T-cell (primary cell): ENCODE results near the gene KCNK15. TPM values are rescaled to one million over a fixed set of nuclear protein-coding genes. Genes with fewer than 3 reads are reported as not detected.

ENCODE experiments used
- ATAC-seq, 4 experiments: fragments of 200-7000 bp in 3 of 4; fragments of 150-1000 bp in 1 of 4; cut with Tn5 transposase; replicated peaks in 1 of 4; 1 replicate in 3 of 4; 2 replicates in 1 of 4; pipeline ENCODE4 v1.10.0; 2021; ENCODE audit warnings: moderate library complexity in 3 of 4, mild to moderate bottlenecking in 2 of 4, moderate number of reproducible peaks in 1 of 4
- CTCF ChIA-PET, 2 donors: fragments of 300-600 bp; sonication (Branson Sonifier 250); formaldehyde crosslinking; loops; one replicate each; lab custom pipeline; 2022; ENCODE audit warnings: antibody characterized with exemption in 2 of 2; lab: Charles Lee
- POLR2A ChIA-PET, 2 donors: fragments of 300-600 bp; sonication (Branson Sonifier 250); formaldehyde crosslinking; loops; one replicate each; lab custom pipeline; 2022; ENCODE audit warnings: antibody characterized with exemption in 2 of 2; lab: Charles Lee
- DNase-seq, 35 experiments: peaks; one replicate each; pipeline versions ENCODE4 v3.0.0 to v3.0.0-alpha.2; 2013 to 2023
- H3K27ac ChIP-seq: one replicate; pipeline ENCODE4 v1.5.1; 2013; ENCODE audit warnings: low read length
- H3K27me3 ChIP-seq, 2 experiments: replicated peaks in 1 of 2; 1 replicate in 1 of 2; 2 replicates in 1 of 2; pipeline versions ENCODE4 v1.6.1 to v1.7.0; 2013; ENCODE audit warnings: low read length in 1 of 2, mixed read lengths in 1 of 2; ENCODE audit not compliant: control insufficient read depth in 2 of 2, insufficient read depth in 2 of 2; ENCODE audit errors: extremely low read depth in 1 of 2
- H3K36me3 ChIP-seq, 2 donors: 1 replicate in 1 of 2; 2 replicates in 1 of 2; pipeline versions ENCODE4 v1.6.1 to v1.7.0; 2013; ENCODE audit warnings: low read length in 1 of 2; ENCODE audit not compliant: control insufficient read depth in 2 of 2, insufficient read depth in 1 of 2; ENCODE audit errors: extremely low read depth in 1 of 2
- H3K4me1 ChIP-seq, 2 experiments: 1 replicate in 1 of 2; 2 replicates in 1 of 2; pipeline versions ENCODE4 v1.6.1 to v1.7.0; 2013; ENCODE audit warnings: low read length in 2 of 2, mixed read lengths in 1 of 2; ENCODE audit not compliant: insufficient read depth in 2 of 2, control insufficient read depth in 1 of 2; ENCODE audit errors: extremely low read depth in 1 of 2
- H3K4me3 ChIP-seq, 2 donors: 1 replicate in 1 of 2; 2 replicates in 1 of 2; pipeline versions ENCODE4 v1.5.1 to v1.7.0; 2013; ENCODE audit warnings: mild to moderate bottlenecking in 2 of 2, low read length in 1 of 2, moderate library complexity in 1 of 2; ENCODE audit not compliant: control insufficient read depth in 1 of 2; ENCODE audit errors: extremely low read depth in 1 of 2
- H3K9me3 ChIP-seq: 2 replicates; pipeline ENCODE4 v1.7.0; 2013
- H3K27ac Mint-ChIP-seq, 2 donors: one replicate each; pipeline ENCODE4 v1.8.0; 2020 to 2021; ENCODE audit warnings: mild to moderate bottlenecking in 2 of 2, mixed read lengths in 2 of 2
- H3K27me3 Mint-ChIP-seq, 2 donors: one replicate each; pipeline ENCODE4 v1.8.0; 2021 to 2022; ENCODE audit warnings: mixed read lengths in 2 of 2
- H3K36me3 Mint-ChIP-seq: one replicate; pipeline ENCODE4 v1.8.0; 2021; ENCODE audit warnings: mixed read lengths
- H3K4me1 Mint-ChIP-seq, 3 donors: one replicate each; pipeline ENCODE4 v1.8.0; 2020 to 2022; ENCODE audit warnings: mixed read lengths in 3 of 3, mild to moderate bottlenecking in 1 of 3
- H3K4me3 Mint-ChIP-seq, 3 donors: one replicate each; pipeline ENCODE4 v1.8.0; 2020 to 2022; ENCODE audit warnings: mild to moderate bottlenecking in 3 of 3, mixed read lengths in 3 of 3, moderate library complexity in 3 of 3
- H3K9me3 Mint-ChIP-seq, 3 donors: one replicate each; pipeline ENCODE4 v1.8.0; 2020 to 2022; ENCODE audit warnings: mixed read lengths in 3 of 3
- WGBS: methylation state at CpG from one replicate; pipeline ENCODE4 v1.1.5; 2013; ENCODE audit warnings: missing lambda C conversion rate; ENCODE audit not compliant: insufficient coverage; 5-methylcytosine and 5-hydroxymethylcytosine counted together
- total RNA-seq, 35 experiments: library from RNA in 6 of 35; stranded (reverse) in 6 of 35; fragments of 120-200 nt in 1 of 35; gene quantifications; one replicate each; pipeline versions ENCODE4 v1.2.1 to v1.2.4 and lab custom pipeline; 2013 to 2026

KCNK15 gene
- total RNA-seq, 5 donors from 2014 or later (not counting 1 experiment from before 2014, with no cell fraction given) = 0.13 TPM; not detected in 4

DNA sequence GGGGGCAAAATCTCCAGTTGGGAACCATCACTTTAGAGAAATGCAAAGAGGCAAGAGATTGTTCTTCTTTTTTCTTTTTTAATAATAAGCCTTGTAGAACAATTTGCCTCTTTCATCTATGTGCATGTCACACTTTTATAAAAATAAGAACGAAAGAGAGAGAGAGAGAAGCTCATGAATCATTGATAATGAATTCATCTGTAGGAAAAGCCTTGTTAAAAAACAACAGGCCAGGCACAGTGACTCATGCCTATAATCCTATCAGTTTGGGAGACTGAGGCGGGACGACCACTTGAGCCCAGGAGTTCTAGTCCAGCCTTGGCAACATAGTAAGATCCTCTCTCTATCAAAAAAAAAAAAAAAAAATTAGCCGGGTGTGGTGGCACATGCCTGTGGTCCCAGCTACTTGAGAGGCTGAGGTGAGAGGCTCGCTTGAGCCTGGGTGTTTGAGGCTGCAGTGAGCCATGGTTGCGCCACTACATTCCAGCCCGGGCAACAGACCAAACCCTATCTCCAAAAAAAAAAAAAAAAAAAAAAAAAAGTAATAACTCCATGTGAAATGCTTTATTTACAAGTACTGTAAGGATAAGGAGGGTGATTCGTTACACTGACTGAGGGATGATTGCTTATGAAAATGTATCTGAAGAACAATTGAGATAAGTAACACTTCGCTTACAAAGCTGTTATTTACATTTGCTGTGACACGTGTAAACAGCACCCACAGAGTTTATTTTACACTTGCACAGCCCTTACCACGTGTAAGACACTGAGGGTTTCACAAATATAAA is 24.5 kb upstream of the KCNK15 start:
- POLR2A ChIA-PET = no interaction called here
- H3K27ac ChIP-seq = no peak overlapping the region
- no peak for DNase-seq
- no CpG with 5 or more reads among the region's 11 CpGs for WGBS
- H3K9me3 ChIP-seq = no peaks in the 10 kb centered on the region
- Mint-ChIP-seq H3K4me3 (no peak overlapping the region), H3K4me1 (no peaks in the 10 kb centered on the region), H3K9me3 (no peaks in the 10 kb centered on the region), H3K27ac (no peak overlapping the region), H3K27me3 (no peaks in the 10 kb centered on the region), H3K36me3 (no peaks in the 10 kb centered on the region)
- H3K27me3 ChIP-seq = peaks cover 0 to 3% of the 10 kb centered on the region in 2 experiments
- no peak overlapping the region for H3K4me3 ChIP-seq
- CTCF ChIA-PET = interaction anchor here in 1 of 2 donors (0.7 kb wide), 1 partner anchor 324 kb away, joined by 3 read pairs; no protein-coding TSS in a partner anchor
- H3K4me1 ChIP-seq = no peaks in the 10 kb centered on the region
- no peaks in the 10 kb centered on the region for H3K36me3 ChIP-seq
- ATAC-seq = no peak

DNA sequence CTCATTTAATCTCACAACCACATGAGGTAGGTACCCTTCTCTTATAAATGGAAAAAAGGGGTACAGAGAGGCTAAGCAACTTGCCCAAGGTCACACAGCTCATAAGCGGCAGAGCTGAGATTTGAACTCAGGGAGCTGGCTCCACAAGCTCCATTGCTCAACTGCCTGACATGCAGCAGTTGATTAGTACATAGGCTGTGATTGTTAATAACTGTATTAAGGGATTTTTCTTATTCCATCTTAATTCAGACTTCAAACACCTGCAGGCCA is 23.9 kb upstream of the KCNK15 start:
- ATAC-seq (no peak), DNase-seq (no peak)
- Histone ChIP-seq H3K27me3 (no peaks in the 10 kb centered on the region), H3K36me3 (no peaks in the 10 kb centered on the region), H3K4me3 (no peak overlapping the region), H3K9me3 (no peaks in the 10 kb centered on the region), H3K4me1 (no peaks in the 10 kb centered on the region), H3K27ac (no peak overlapping the region)
- Mint-ChIP-seq H3K27ac (no peak overlapping the region), H3K4me3 (no peak overlapping the region), H3K9me3 (no peaks in the 10 kb centered on the region), H3K36me3 (no peaks in the 10 kb centered on the region), H3K27me3 (no peaks in the 10 kb centered on the region), H3K4me1 (no peaks in the 10 kb centered on the region)
- CTCF ChIA-PET = no interaction called here
- WGBS = no CpG with 5 or more reads among the region's 1 CpG
- POLR2A ChIA-PET = no interaction called here

DNA sequence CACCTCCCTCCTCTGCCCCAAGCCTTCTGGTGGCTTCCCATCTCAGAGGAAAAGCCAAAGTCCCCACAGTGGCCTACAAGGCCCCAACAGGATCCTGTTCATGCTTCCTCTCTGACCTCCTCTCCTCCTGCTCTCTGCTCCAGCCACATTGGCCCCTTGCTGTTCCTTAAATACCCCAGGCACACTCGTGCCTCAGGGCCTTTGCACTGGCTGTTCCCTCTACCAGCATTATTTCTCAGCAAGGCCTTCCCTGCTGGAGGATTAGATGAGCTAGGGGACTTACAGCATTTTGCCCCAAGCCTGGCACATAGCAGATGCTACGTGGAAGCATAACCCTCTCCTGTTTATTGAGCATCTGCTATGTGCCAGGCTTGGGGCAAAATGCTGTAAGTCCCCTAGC is 22.7 kb upstream of the KCNK15 start:
- Histone ChIP-seq H3K27me3 (peaks cover 0 to 4% of the 10 kb centered on the region in 2 experiments), H3K36me3 (no peaks in the 10 kb centered on the region), H3K4me1 (no peaks in the 10 kb centered on the region), H3K27ac (no peak overlapping the region), H3K4me3 (no peak overlapping the region), H3K9me3 (no peaks in the 10 kb centered on the region)
- H3K4me3 Mint-ChIP-seq = no peak overlapping the region
- ChIA-PET CTCF (no interaction called here), POLR2A (no interaction called here)
- DNase-seq (no peak), ATAC-seq (no peak)
- no peaks in the 10 kb centered on the region for H3K36me3 Mint-ChIP-seq
- no peaks in the 10 kb centered on the region for H3K27me3 Mint-ChIP-seq
- 80% methylated on average over 1 of the region's 2 CpGs for WGBS
- H3K9me3 Mint-ChIP-seq = no peaks in the 10 kb centered on the region
- H3K27ac Mint-ChIP-seq = no peak overlapping the region
- no peaks in the 10 kb centered on the region for H3K4me1 Mint-ChIP-seq

DNA sequence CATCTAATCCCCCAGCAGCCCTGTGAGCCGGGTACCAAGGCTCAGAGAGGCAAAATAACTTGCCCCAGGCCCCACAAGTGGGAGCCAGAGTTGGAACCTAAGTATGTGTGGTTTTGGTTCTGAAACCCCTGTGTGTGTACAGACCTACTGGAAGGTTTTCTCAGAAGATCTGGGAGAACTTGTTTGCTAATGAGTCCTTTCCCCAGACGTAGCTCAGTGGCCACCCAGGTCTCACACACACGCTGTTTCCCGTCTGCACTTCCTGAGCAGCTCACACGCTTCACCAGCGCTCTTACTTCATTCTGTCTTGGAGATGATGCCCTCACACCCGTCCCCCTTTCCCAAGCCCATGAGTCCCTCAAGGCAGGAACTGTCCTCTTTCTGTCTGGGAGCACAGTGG is 22.3 kb upstream of the KCNK15 start:
- Mint-ChIP-seq H3K27me3 (no peaks in the 10 kb centered on the region), H3K9me3 (no peaks in the 10 kb centered on the region), H3K36me3 (no peaks in the 10 kb centered on the region), H3K4me1 (no peaks in the 10 kb centered on the region), H3K4me3 (no peak overlapping the region), H3K27ac (no peak overlapping the region)
- Histone ChIP-seq H3K27ac (no peak overlapping the region), H3K9me3 (no peaks in the 10 kb centered on the region), H3K27me3 (peaks cover 0 to 4% of the 10 kb centered on the region in 2 experiments), H3K4me3 (no peak overlapping the region), H3K4me1 (no peaks in the 10 kb centered on the region), H3K36me3 (no peaks in the 10 kb centered on the region)
- WGBS = 63% methylated on average over 5 of the region's 7 CpGs
- ATAC-seq (no peak), DNase-seq (no peak)
- ChIA-PET CTCF (no interaction called here), POLR2A (no interaction called here)

DNA sequence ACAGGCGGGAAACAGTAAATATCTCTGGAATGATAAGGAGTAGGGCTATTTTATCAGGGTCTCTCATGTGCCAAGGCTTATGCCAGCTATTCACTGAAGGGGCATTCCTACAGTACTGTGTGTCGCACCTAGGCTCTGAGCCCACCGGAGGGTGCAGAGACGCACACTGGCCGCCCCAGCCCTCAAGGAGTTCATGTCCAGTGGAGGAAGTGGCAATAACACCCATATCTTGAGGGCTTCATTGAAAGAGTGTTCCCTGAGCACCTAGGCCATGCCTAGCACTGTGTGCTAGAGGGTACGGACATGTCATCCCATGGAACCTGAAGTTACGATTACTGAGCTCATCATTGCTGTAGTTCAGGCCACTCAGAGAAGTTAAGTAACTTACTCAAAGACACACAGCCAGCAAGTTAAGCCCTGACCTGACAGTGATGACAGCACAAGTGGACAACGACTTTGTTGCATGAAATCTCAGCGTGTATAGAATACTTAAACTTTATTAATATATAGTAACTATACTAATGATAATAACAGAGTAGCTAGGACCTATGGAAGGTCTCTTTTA is 21.8 kb upstream of the KCNK15 start:
- H3K4me1 Mint-ChIP-seq = no peaks in the 10 kb centered on the region
- H3K9me3 Mint-ChIP-seq = no peaks in the 10 kb centered on the region
- Histone ChIP-seq H3K27me3 (peaks cover 0 to 4% of the 10 kb centered on the region in 2 experiments), H3K9me3 (no peaks in the 10 kb centered on the region), H3K4me1 (no peaks in the 10 kb centered on the region), H3K27ac (no peak overlapping the region), H3K4me3 (no peak overlapping the region), H3K36me3 (no peaks in the 10 kb centered on the region)
- H3K27ac Mint-ChIP-seq = no peak overlapping the region
- ChIA-PET CTCF (no interaction called here), POLR2A (no interaction called here)
- H3K4me3 Mint-ChIP-seq = no peak overlapping the region
- ATAC-seq (no peak), DNase-seq (no peak)
- no peaks in the 10 kb centered on the region for H3K36me3 Mint-ChIP-seq
- H3K27me3 Mint-ChIP-seq = no peaks in the 10 kb centered on the region
- WGBS = 96% methylated on average over 7 of the region's 9 CpGs

DNA sequence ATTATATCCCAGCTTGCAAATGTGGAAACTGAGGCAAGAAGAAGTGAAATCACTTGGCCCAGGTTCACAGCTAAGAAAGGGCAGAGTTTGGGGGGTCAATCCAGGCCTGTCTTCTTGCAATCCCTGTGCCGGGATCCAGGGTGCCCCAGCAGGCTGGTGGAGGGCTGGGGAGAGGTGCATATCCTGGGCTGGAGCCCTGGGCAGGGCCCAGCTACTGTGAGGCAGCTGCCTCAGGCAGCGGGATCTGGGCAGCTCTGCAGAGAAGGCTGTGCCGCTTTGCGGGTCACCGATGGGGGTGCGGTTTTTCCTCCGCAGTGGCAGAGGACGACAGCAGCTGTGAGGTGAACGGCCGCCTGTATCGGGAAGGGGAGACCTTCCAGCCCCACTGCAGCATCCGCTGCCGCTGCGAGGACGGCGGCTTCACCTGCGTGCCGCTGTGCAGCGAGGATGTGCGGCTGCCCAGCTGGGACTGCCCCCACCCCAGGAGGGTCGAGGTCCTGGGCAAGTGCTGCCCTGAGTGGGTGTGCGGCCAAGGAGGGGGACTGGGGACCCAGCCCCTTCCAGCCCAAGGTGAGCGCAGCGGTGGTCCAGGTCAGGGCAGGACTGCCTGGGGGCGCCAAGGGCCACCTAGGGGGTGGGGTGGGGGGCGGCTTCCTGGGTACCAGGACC is 21.1 kb upstream of the KCNK15 start:
- Mint-ChIP-seq H3K36me3 (no peaks in the 10 kb centered on the region), H3K4me1 (no peaks in the 10 kb centered on the region), H3K9me3 (no peaks in the 10 kb centered on the region), H3K27ac (no peak overlapping the region), H3K4me3 (no peak overlapping the region), H3K27me3 (no peaks in the 10 kb centered on the region)
- Histone ChIP-seq H3K4me1 (no peaks in the 10 kb centered on the region), H3K9me3 (no peaks in the 10 kb centered on the region), H3K36me3 (no peaks in the 10 kb centered on the region), H3K4me3 (no peak overlapping the region), H3K27me3 (peaks cover 0 to 4% of the 10 kb centered on the region in 2 experiments), H3K27ac (no peak overlapping the region)
- ChIA-PET CTCF (no interaction called here), POLR2A (no interaction called here)
- no peak for ATAC-seq
- WGBS = 92% methylated on average over 22 of the region's 26 CpGs
- DNase-seq = no peak
